Inferior parietal cortex (tissue), 1 donor: ENCODE data around the gene TNFAIP8L3.
A peak's percentile ranks its signal among the peaks of the same experiment; 100 is the strongest.
"Not testable (repeated sequence)": the region's sequence is repeated elsewhere in the genome, so short reads cannot be mapped to it uniquely, and the experiment has no call there.

Experiments
- DNase-seq: peaks from one replicate; pipeline ENCODE4 v3.0.0-alpha.2; 2016; ENCODE audit errors: extremely low spot score

The TNFAIP8L3 gene

GRCh38 chr15:51060030-51060673 is 34.6 kb downstream of the TNFAIP8L3 start:
- no peak for DNase-seq

GRCh38 chr15:51054535-51054934 is 40.2 kb downstream of the TNFAIP8L3 start:
- no peak for DNase-seq

GRCh38 chr15:51053571-51053970 is 41.1 kb downstream of the TNFAIP8L3 start:
- no peak for DNase-seq

GRCh38 chr15:51051776-51052175 is 42.9 kb downstream of the TNFAIP8L3 start:
- no peak for DNase-seq

- DNase-seq = no peak
Measured at GRCh38 chr15:51049081-51049480, 45.6 kb downstream of the TNFAIP8L3 start.

GRCh38 chr15:51048308-51048707 is 46.4 kb downstream of the TNFAIP8L3 start:
- no peak for DNase-seq

GRCh38 chr15:51046799-51047449 is 47.8 kb downstream of the TNFAIP8L3 start:
- no peak for DNase-seq

GRCh38 chr15:51046016-51046415 is 48.7 kb downstream of the TNFAIP8L3 start:
- no peak for DNase-seq

GRCh38 chr15:51044037-51044727 is 50.5 kb downstream of the TNFAIP8L3 start:
- no peak for DNase-seq

- no peak for DNase-seq
Measured at GRCh38 chr15:51038974-51039319, 55.8 kb downstream of the TNFAIP8L3 start.

- no peak for DNase-seq
Measured at GRCh38 chr15:51038162-51038973, 56.3 kb downstream of the TNFAIP8L3 start.

- not testable (repeated sequence) for DNase-seq
Measured at GRCh38 chr15:51037474-51037873, 57.2 kb downstream of the TNFAIP8L3 start.

GRCh38 chr15:51030649-51031316 is 63.9 kb downstream of the TNFAIP8L3 start:
- no peak for DNase-seq

- no peak for DNase-seq
Measured at GRCh38 chr15:51025454-51025846, 69.3 kb downstream of the TNFAIP8L3 start.

- peak; percentile 51 for DNase-seq
Measured at GRCh38 chr15:51024735-51025453, 69.8 kb downstream of the TNFAIP8L3 start.

- no peak for DNase-seq
Measured at GRCh38 chr15:51023499-51023898, 71.2 kb downstream of the TNFAIP8L3 start.

- DNase-seq = peak; percentile 13
Measured at GRCh38 chr15:51022206-51022605, 72.5 kb downstream of the TNFAIP8L3 start.

- no peak for DNase-seq
Measured at GRCh38 chr15:51016615-51017014, 78.1 kb downstream of the TNFAIP8L3 start.

GRCh38 chr15:51011212-51011611 is 83.5 kb downstream of the TNFAIP8L3 start:
- DNase-seq = no peak

- DNase-seq = no peak
Measured at GRCh38 chr15:51007131-51007666, 87.5 kb downstream of the TNFAIP8L3 start.
